ENCODE data around the gene DNAJB9. TPM values are rescaled to one million over a fixed set of nuclear protein-coding genes. Genes with fewer than 3 reads are reported as not detected.

The DNAJB9 gene
- total RNA-seq: 52.4 and 56.8 TPM in 2 replicates
- polyA plus RNA-seq: 6.7 and 8.3 TPM in 2 replicates
- polyA plus RNA-seq (2012): 10.9 and 13.1 TPM in 2 replicates
- 0.51 TPM in 1 of 2 replicates, not detected in the other for polyA minus RNA-seq (ENCODE audit: low replicate concordance)

DNA sequence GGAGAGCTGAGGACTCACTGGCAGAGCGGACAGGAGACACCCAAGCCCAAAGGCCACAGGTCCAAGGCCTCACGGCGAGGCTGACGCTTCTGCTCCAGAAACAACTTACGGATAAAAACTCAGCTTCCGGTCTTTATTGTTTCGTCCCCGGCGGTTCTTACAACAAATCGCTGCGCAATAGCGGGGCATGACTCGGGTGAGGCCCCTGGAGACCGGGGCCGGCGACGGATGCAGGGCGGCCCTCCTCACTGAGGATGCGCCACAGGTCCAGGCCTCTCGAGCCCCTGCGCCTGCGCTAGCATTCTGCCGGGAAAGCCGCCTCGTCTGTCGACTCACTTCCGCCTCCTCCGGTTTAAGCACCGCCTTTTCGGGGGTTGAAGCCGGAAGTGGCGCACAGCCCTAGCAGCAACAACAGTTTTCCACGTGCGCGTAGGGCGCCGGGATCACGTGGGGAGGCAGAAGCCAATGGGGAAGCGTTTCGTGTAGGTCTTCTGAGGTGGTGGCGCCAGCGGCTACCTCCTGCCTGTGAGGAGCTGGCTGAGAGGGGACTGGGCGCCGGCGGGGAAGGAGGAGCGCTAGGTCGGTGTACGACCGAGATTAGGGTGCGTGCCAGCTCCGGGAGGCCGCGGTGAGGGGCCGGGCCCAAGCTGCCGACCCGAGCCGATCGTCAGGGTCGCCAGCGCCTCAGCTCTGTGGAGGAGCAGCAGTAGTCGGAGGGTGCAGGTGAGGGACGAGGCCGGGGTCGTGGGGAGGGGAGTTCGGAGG is at the start of gene DNAJB9, which contains the start of gene THAP5:
TSS of gene DNAJB9 (plus strand) at position 494 of the 765 bp plus-strand sequence. CDS start 1,853 bp downstream, outside the sequence.
TSS of gene THAP5 (minus strand) at position 326 of the 765 bp plus-strand sequence. CDS start at position 189, 137 bp downstream.
- Histone ChIP-seq H3K36me3 (ENCODE audit: control insufficient read depth, insufficient read depth, low read length) (no peaks in the 10 kb centered on the region), H3K27ac (ENCODE audit: insufficient read depth, low read length) (peak within 1 kb of the TSS; percentile 100), H4K20me1 (ENCODE audit: control insufficient read depth, extremely low read depth, insufficient read depth, low read length) (no peaks in the 10 kb centered on the region), H3K79me2 (ENCODE audit: control insufficient read depth, insufficient read depth, low read length) (peaks cover 39% of the 10 kb centered on the region), H3K4me3 (replicated peaks in 1 of 4; ENCODE audit: control extremely low read depth in 1 of 4, insufficient read depth in 1 of 4, low read depth in 3 of 4, low read length in 4 of 4) (peak within 1 kb of the TSS; percentile 80 to 98 (median 96)), H3K27me3 (ENCODE audit: control insufficient read depth, insufficient read depth, low read length) (no peaks in the 10 kb centered on the region), H3K9ac (ENCODE audit: insufficient read depth, low read length) (peak within 1 kb of the TSS; percentile 98), H2AFZ (ENCODE audit: low read length) (peak within 1 kb of the TSS; percentile 97), H3K4me1 (ENCODE audit: control insufficient read depth, extremely low read depth, insufficient read depth, low read length) (no peaks in the 10 kb centered on the region), H3K4me2 (ENCODE audit: extremely low read depth, insufficient read depth, low read length) (peak within 1 kb of the TSS; percentile 96), H3K9me3 (ENCODE audit: control insufficient read depth, insufficient read depth, low read depth, low read length) (no peaks in the 10 kb centered on the region)
- TF ChIP-seq EZH2 (IDR thresholded peaks at IDR 0.05; ENCODE audit: low read length, missing control alignments): no peak
- TF ChIP-seq, protein P1, sequence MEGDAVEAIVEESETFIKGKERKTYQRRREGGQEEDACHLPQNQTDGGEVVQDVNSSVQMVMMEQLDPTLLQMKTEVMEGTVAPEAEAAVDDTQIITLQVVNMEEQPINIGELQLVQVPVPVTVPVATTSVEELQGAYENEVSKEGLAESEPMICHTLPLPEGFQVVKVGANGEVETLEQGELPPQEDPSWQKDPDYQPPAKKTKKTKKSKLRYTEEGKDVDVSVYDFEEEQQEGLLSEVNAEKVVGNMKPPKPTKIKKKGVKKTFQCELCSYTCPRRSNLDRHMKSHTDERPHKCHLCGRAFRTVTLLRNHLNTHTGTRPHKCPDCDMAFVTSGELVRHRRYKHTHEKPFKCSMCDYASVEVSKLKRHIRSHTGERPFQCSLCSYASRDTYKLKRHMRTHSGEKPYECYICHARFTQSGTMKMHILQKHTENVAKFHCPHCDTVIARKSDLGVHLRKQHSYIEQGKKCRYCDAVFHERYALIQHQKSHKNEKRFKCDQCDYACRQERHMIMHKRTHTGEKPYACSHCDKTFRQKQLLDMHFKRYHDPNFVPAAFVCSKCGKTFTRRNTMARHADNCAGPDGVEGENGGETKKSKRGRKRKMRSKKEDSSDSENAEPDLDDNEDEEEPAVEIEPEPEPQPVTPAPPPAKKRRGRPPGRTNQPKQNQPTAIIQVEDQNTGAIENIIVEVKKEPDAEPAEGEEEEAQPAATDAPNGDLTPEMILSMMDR (conservative IDR thresholded peaks at IDR 0.05 in 1 of 2, IDR thresholded peaks at IDR 0.05 in 1 of 2; ENCODE audit: low read depth in 1 of 2, low read length in 2 of 2): no peak
- DNase-seq (ENCODE audit: low read depth in 2 of 2): peak; percentile 99 to 100

DNA sequence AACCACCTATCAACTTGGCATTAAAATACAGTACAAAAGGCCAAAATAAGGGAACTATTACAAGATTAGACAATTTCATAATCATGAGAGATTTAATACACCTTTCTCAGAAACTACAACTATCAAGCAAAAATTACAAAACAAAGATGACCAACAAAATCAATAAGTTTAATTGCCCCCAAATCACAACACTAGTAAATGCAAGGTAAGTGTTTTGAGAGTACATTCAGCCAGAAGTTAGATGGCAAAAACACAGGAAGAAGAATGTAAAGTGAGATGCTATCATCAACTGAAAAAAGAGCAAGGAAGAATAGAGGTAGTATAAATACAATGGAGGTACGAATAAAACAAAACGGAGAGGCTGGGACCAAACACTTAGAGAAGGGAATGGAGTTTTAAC is 46.9 kb upstream of the DNAJB9 start:
- Histone ChIP-seq H3K27me3 (ENCODE audit: control insufficient read depth, insufficient read depth, low read length) (no peaks in the 10 kb centered on the region), H3K79me2 (ENCODE audit: control insufficient read depth, insufficient read depth, low read length) (peaks cover 40% of the 10 kb centered on the region), H3K4me3 (replicated peaks in 1 of 4; ENCODE audit: control extremely low read depth in 1 of 4, insufficient read depth in 1 of 4, low read depth in 3 of 4, low read length in 4 of 4) (no peak overlapping the region)

More for the DNA sequence above, 46.9 kb upstream of the DNAJB9 start:
- Histone ChIP-seq H3K36me3 (ENCODE audit: control insufficient read depth, insufficient read depth, low read length) (peaks cover 4% of the 10 kb centered on the region), H3K9ac (ENCODE audit: insufficient read depth, low read length) (no peak overlapping the region), H3K4me1 (ENCODE audit: control insufficient read depth, extremely low read depth, insufficient read depth, low read length) (peaks cover 4% of the 10 kb centered on the region), H3K9me3 (ENCODE audit: control insufficient read depth, insufficient read depth, low read depth, low read length) (no peaks in the 10 kb centered on the region), H3K27ac (ENCODE audit: insufficient read depth, low read length) (no peak overlapping the region), H3K4me2 (ENCODE audit: extremely low read depth, insufficient read depth, low read length) (no peak overlapping the region), H2AFZ (ENCODE audit: low read length) (no peak overlapping the region), H4K20me1 (ENCODE audit: control insufficient read depth, extremely low read depth, insufficient read depth, low read length) (no peaks in the 10 kb centered on the region)
- no peak for DNase-seq (ENCODE audit: low read depth in 2 of 2)
- TF ChIP-seq, protein P1 (conservative IDR thresholded peaks at IDR 0.05 in 1 of 2, IDR thresholded peaks at IDR 0.05 in 1 of 2; ENCODE audit: low read depth in 1 of 2, low read length in 2 of 2): no peak
- no peak for TF ChIP-seq EZH2 (IDR thresholded peaks at IDR 0.05; ENCODE audit: low read length, missing control alignments)
